ENCODE data around the gene NUTM1. TPM values are rescaled to one million over a fixed set of nuclear protein-coding genes. Genes with fewer than 3 reads are reported as not detected.
A peak's percentile ranks its signal among the peaks of the same experiment; 100 is the strongest.

Gene NUTM1
- total RNA-seq, 3 donors from 2014 or later (not counting 1 experiment from before 2014, with no cell fraction given): not detected

GRCh38 chr15:34359416-34359815 is 16.3 kb downstream of the NUTM1 start:
- H3K36me3 Mint-ChIP-seq: no peaks in the 10 kb centered on the region
- no peaks in the 10 kb centered on the region for H3K27me3 ChIP-seq (ENCODE audit: control insufficient read depth, insufficient read depth, low read length)
- H3K4me3 ChIP-seq (ENCODE audit: low read length): no peak overlapping the region
- DNase-seq (no peak), ATAC-seq (no peak)
- no peaks in the 10 kb centered on the region for H3K4me1 ChIP-seq (ENCODE audit: control insufficient read depth, insufficient read depth, low read length)
- peaks cover 0 to 9% of the 10 kb centered on the region in 2 donors for H3K4me1 Mint-ChIP-seq
- no peak for TF ChIP-seq CTCF (IDR thresholded peaks at IDR 0.05)
- H3K9me3 Mint-ChIP-seq: no peaks in the 10 kb centered on the region
- no peak overlapping the region for H3K27ac ChIP-seq (ENCODE audit: low read length)
- no peak overlapping the region for H3K4me3 Mint-ChIP-seq
- peaks cover 27% of the 10 kb centered on the region for H3K36me3 ChIP-seq (ENCODE audit: control insufficient read depth, insufficient read depth, low read length)
- no peaks in the 10 kb centered on the region for H3K9me3 ChIP-seq (ENCODE audit: control insufficient read depth, insufficient read depth, low read length)
- no peak overlapping the region for H3K27ac Mint-ChIP-seq
- WGBS (ENCODE audit: insufficient coverage): 92% methylated on average over 3 of the region's 3 CpGs
- H3K27me3 Mint-ChIP-seq (ENCODE audit: low read depth in 2 of 2): no peaks in the 10 kb centered on the region
- intact Hi-C loops (cut with micrococcal nuclease): no loop called here

GRCh38 chr15:34360298-34360697 is 17.2 kb downstream of the NUTM1 start:
- Histone ChIP-seq H3K4me1 (ENCODE audit: control insufficient read depth, insufficient read depth, low read length) (peaks cover 8% of the 10 kb centered on the region), H3K4me3 (ENCODE audit: low read length) (no peak overlapping the region), H3K27ac (ENCODE audit: low read length) (no peak overlapping the region), H3K27me3 (ENCODE audit: control insufficient read depth, insufficient read depth, low read length) (no peaks in the 10 kb centered on the region), H3K36me3 (ENCODE audit: control insufficient read depth, insufficient read depth, low read length) (peaks cover 27% of the 10 kb centered on the region), H3K9me3 (ENCODE audit: control insufficient read depth, insufficient read depth, low read length) (no peaks in the 10 kb centered on the region)
- Mint-ChIP-seq H3K4me3 (no peak overlapping the region), H3K36me3 (no peaks in the 10 kb centered on the region), H3K27ac (peak overlapping the region in 1 of 2 donors; percentile 19), H3K9me3 (no peaks in the 10 kb centered on the region), H3K4me1 (peaks cover 0 to 5% of the 10 kb centered on the region in 2 donors), H3K27me3 (ENCODE audit: low read depth in 2 of 2) (no peaks in the 10 kb centered on the region)
- no peak for ATAC-seq
- WGBS (ENCODE audit: insufficient coverage): 100% methylated on average over 1 of the region's 1 CpG
- TF ChIP-seq CTCF (IDR thresholded peaks at IDR 0.05): no peak
- no peak for DNase-seq
- intact Hi-C loops (cut with micrococcal nuclease): no loop called here

- no peak overlapping the region for H3K27ac ChIP-seq (ENCODE audit: low read length)
- 86% methylated on average over 7 of the region's 7 CpGs for WGBS (ENCODE audit: insufficient coverage)
- H3K27me3 ChIP-seq (ENCODE audit: control insufficient read depth, insufficient read depth, low read length): no peaks in the 10 kb centered on the region
- H3K9me3 Mint-ChIP-seq: no peaks in the 10 kb centered on the region
- H3K36me3 Mint-ChIP-seq: no peaks in the 10 kb centered on the region
- peaks cover 27% of the 10 kb centered on the region for H3K36me3 ChIP-seq (ENCODE audit: control insufficient read depth, insufficient read depth, low read length)
- peaks cover 18% of the 10 kb centered on the region for H3K4me1 ChIP-seq (ENCODE audit: control insufficient read depth, insufficient read depth, low read length)
- no peak for DNase-seq
- H3K4me3 Mint-ChIP-seq: no peak overlapping the region
- H3K27me3 Mint-ChIP-seq (ENCODE audit: low read depth in 2 of 2): no peaks in the 10 kb centered on the region
- no peak overlapping the region for H3K27ac Mint-ChIP-seq
- no peak overlapping the region for H3K4me3 ChIP-seq (ENCODE audit: low read length)
- H3K9me3 ChIP-seq (ENCODE audit: control insufficient read depth, insufficient read depth, low read length): no peaks in the 10 kb centered on the region
- intact Hi-C loops (cut with micrococcal nuclease): no loop called here
- no peak for ATAC-seq
- peaks cover 9 to 15% of the 10 kb centered on the region in 2 donors for H3K4me1 Mint-ChIP-seq
- no peak for TF ChIP-seq CTCF (IDR thresholded peaks at IDR 0.05)
These were observed 18.2 kb downstream of the NUTM1 start for GRCh38 chr15:34361278-34361677.

GRCh38 chr15:34362047-34362773 is 19.1 kb downstream of the NUTM1 start:
- intact Hi-C loops (cut with micrococcal nuclease): no loop called here
- Mint-ChIP-seq H3K9me3 (no peaks in the 10 kb centered on the region), H3K27me3 (ENCODE audit: low read depth in 2 of 2) (no peaks in the 10 kb centered on the region), H3K4me3 (no peak overlapping the region), H3K27ac (no peak overlapping the region), H3K4me1 (peaks cover 14 to 22% of the 10 kb centered on the region in 2 donors), H3K36me3 (no peaks in the 10 kb centered on the region)
- Histone ChIP-seq H3K27ac (ENCODE audit: low read length) (no peak overlapping the region), H3K4me3 (ENCODE audit: low read length) (no peak overlapping the region), H3K36me3 (ENCODE audit: control insufficient read depth, insufficient read depth, low read length) (peaks cover 22% of the 10 kb centered on the region), H3K27me3 (ENCODE audit: control insufficient read depth, insufficient read depth, low read length) (no peaks in the 10 kb centered on the region), H3K9me3 (ENCODE audit: control insufficient read depth, insufficient read depth, low read length) (no peaks in the 10 kb centered on the region), H3K4me1 (ENCODE audit: control insufficient read depth, insufficient read depth, low read length) (peaks cover 19% of the 10 kb centered on the region)
- no peak for TF ChIP-seq CTCF (IDR thresholded peaks at IDR 0.05)
- ATAC-seq (no peak), DNase-seq (no peak)
- 81% methylated on average over 5 of the region's 10 CpGs for WGBS (ENCODE audit: insufficient coverage)
